Measurements from ENCODE around the gene TTL.

Gene TTL

DNA sequence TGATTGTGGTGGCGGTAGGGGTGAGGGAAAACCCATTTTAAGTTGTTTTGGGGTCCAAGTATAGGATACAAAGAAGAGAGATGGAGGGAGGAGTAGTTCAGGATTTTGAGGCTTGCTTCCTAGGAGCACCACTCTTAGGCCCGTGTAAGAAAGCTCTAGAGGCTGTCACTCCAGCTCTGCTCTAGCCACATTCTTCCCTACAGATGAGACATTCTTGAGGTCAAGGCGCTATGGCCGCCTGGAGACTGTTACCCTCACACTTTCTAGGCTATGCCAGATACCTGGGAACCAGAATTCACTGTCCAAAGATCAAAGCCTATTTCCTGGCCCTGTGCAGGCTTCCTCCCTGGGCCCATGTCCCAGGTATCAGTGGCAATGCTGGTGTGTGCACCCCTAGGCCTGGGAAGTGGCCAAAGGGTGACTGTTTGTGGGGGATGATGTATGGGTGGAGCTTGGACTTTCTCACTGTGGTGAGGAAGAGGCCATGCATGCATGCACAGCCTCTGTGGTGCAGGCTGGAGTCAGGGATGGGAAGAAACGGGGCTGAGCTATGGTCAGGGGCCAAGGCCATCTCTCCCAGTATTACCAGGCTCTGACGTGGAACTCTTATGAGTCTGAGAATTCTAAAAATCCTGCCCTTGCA, 7.0 kb upstream of the TTL start:
- Histone ChIP-seq H3K27me3 (ENCODE audit: control insufficient read depth in 2 of 2, insufficient read depth in 2 of 2, low read length in 2 of 2) (peaks cover 0 to 3% of the 10 kb centered on the region in 2 donors), H3K4me1 (ENCODE audit: control insufficient read depth in 2 of 2, insufficient read depth in 2 of 2, low read length in 2 of 2) (no peaks in the 10 kb centered on the region), H3K27ac (ENCODE audit: low read depth in 2 of 2, low read length in 2 of 2) (no peak overlapping the region), H3K9ac (ENCODE audit: low read depth in 1 of 2, low read length in 2 of 2) (no peak overlapping the region), H3K4me3 (ENCODE audit: low read length in 2 of 2) (no peak overlapping the region), H3K36me3 (ENCODE audit: control insufficient read depth in 2 of 2, insufficient read depth in 2 of 2, low read length in 2 of 2) (no peaks in the 10 kb centered on the region), H3K9me3 (ENCODE audit: control insufficient read depth in 2 of 2, low read length in 2 of 2) (no peaks in the 10 kb centered on the region)

DNA sequence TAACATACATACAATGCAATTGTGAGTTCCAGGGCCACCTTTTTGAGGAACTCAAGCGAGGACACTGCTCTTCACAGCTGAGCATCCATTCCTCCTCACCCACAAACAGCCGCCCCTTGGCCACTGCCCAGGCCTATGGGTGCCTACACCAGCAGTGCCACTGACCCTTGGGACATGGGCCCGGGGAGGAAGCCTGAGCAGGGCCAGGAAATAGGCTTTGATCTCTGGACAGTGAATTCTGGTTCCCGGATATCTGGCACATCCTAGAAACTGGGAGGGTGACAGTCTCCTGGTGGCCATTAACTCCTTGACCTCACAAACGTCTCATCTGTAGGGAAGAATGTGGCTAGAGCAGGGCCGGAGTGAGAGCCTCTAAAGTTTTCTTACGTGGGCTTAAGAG, 5.5 kb upstream of the TTL start:
- Histone ChIP-seq H3K9ac (ENCODE audit: low read depth in 1 of 2, low read length in 2 of 2) (no peak overlapping the region), H3K4me1 (ENCODE audit: control insufficient read depth in 2 of 2, insufficient read depth in 2 of 2, low read length in 2 of 2) (peaks cover 3 to 5% of the 10 kb centered on the region in 2 donors), H3K27me3 (ENCODE audit: control insufficient read depth in 2 of 2, insufficient read depth in 2 of 2, low read length in 2 of 2) (peaks cover 0 to 3% of the 10 kb centered on the region in 2 donors), H3K27ac (ENCODE audit: low read depth in 2 of 2, low read length in 2 of 2) (no peak overlapping the region), H3K9me3 (ENCODE audit: control insufficient read depth in 2 of 2, low read length in 2 of 2) (no peaks in the 10 kb centered on the region), H3K4me3 (ENCODE audit: low read length in 2 of 2) (no peak overlapping the region), H3K36me3 (ENCODE audit: control insufficient read depth in 2 of 2, insufficient read depth in 2 of 2, low read length in 2 of 2) (no peaks in the 10 kb centered on the region)

DNA sequence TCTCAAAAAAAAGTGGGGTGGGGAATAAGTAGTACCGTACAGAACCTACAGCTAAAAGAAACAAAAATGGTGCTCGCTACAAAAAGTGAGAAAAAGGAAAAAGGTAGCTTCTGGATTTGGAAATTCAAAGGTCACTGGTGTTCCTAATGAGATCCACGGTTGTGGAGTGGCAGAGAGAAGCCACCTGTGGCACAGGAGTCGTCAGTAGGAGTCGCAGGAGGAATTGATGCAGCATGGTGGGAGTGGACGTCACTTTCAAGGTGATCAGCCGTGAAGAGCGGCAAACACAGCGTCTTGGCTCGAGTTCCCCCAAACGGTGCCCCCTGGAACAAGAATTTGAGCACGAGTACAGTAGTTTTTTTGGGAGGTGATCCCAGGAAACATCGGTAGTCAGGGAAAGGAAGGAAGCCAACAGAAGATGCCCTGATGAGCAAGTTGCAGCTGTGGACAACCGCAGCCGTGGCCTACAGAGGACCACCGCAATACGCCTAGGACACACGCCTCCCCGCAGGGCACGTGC, 1.4 kb upstream of the TTL start:
- Histone ChIP-seq H3K9ac (ENCODE audit: low read depth in 1 of 2, low read length in 2 of 2) (peak overlapping the region in 1 of 2 donors; percentile 61), H3K27ac (ENCODE audit: low read depth in 2 of 2, low read length in 2 of 2) (peak overlapping the region in 1 of 2 donors; percentile 87)

DNA sequence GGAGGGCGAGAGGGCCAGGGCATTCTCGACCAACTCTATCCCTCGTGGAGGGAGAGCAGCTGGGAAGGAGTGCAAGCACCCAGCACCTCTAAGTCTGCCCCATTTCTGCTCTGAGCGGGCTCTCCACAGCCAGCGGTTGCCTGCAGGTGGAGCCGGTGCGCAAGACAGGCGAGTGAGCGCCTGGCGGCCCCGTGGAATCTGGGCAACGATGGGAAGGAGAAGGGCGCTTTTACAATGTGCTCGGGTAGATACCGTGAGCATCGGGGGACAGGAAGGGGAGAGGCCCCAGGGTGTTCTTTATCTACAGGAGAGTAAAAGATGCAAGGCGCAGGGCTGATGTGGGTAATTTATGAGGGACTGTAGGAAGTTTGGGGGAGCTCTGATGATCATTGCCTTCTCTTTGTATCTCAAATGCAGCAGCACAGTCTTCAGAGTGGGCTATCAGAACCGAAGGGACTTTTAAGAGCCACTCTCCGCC, 867 bp upstream of the TTL start:
- H3K4me3 ChIP-seq (ENCODE audit: low read length in 2 of 2) = peak overlapping the region; percentile 72 to 86
- no peaks in the 10 kb centered on the region for H3K9me3 ChIP-seq (ENCODE audit: control insufficient read depth in 2 of 2, low read length in 2 of 2)
- H3K27me3 ChIP-seq (ENCODE audit: control insufficient read depth in 2 of 2, insufficient read depth in 2 of 2, low read length in 2 of 2) = peaks cover 0 to 3% of the 10 kb centered on the region in 2 donors
- peaks cover 12 to 13% of the 10 kb centered on the region in 2 donors for H3K4me1 ChIP-seq (ENCODE audit: control insufficient read depth in 2 of 2, insufficient read depth in 2 of 2, low read length in 2 of 2)
- H3K27ac ChIP-seq (ENCODE audit: low read depth in 2 of 2, low read length in 2 of 2) = peak overlapping the region; percentile 78 to 87
- no peaks in the 10 kb centered on the region for H3K36me3 ChIP-seq (ENCODE audit: control insufficient read depth in 2 of 2, insufficient read depth in 2 of 2, low read length in 2 of 2)
- peak overlapping the region; percentile 61 to 76 for H3K9ac ChIP-seq (ENCODE audit: low read depth in 1 of 2, low read length in 2 of 2)

More for the DNA sequence above, 1.4 kb upstream of the TTL start:
- H3K4me3 ChIP-seq (ENCODE audit: low read length in 2 of 2) = peak overlapping the region; percentile 72 to 86
- H3K36me3 ChIP-seq (ENCODE audit: control insufficient read depth in 2 of 2, insufficient read depth in 2 of 2, low read length in 2 of 2) = no peaks in the 10 kb centered on the region
- H3K9me3 ChIP-seq (ENCODE audit: control insufficient read depth in 2 of 2, low read length in 2 of 2) = no peaks in the 10 kb centered on the region
- peaks cover 12 to 13% of the 10 kb centered on the region in 2 donors for H3K4me1 ChIP-seq (ENCODE audit: control insufficient read depth in 2 of 2, insufficient read depth in 2 of 2, low read length in 2 of 2)
- peaks cover 0 to 3% of the 10 kb centered on the region in 2 donors for H3K27me3 ChIP-seq (ENCODE audit: control insufficient read depth in 2 of 2, insufficient read depth in 2 of 2, low read length in 2 of 2)

DNA sequence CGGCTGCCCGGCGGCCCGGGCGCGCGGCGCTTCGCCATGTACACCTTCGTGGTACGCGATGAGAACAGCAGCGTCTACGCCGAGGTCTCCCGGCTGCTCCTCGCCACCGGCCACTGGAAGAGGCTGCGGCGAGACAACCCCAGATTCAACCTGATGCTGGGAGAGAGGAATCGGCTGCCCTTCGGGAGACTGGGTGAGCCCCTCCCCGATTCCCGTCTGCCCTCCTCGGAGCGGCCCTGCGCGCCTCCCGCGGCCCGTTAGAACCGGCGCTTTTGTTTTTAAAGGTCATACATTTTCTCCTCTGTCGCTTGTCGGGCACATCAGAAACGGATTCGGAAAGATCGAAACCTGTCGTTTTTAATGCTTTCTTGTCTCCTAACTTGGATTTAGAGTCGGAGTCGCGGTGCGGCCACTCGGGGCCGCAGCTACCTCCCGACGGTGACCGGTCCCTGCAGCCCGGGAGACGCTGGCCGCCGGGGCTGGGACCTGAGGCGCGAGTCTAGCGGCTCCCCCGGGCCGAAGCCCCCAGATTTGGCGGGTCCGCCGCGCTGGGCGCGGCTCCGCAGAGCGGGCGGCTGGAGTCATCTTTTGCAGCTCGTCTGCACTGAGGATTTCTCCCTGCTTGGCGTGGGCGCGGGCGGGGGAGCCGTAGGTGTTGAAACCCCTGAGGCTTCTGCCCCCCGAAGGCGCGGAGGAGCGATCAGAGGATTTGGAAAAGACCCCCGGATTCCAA, 519 bp downstream of the TTL start:
- peaks cover 0 to 3% of the 10 kb centered on the region in 2 donors for H3K27me3 ChIP-seq (ENCODE audit: control insufficient read depth in 2 of 2, insufficient read depth in 2 of 2, low read length in 2 of 2)
- no peaks in the 10 kb centered on the region for H3K9me3 ChIP-seq (ENCODE audit: control insufficient read depth in 2 of 2, low read length in 2 of 2)
- H3K4me3 ChIP-seq (ENCODE audit: low read length in 2 of 2) = peak overlapping the region; percentile 84 to 87
- H3K9ac ChIP-seq (ENCODE audit: low read depth in 1 of 2, low read length in 2 of 2) = peak overlapping the region; percentile 76 to 80
- H3K4me1 ChIP-seq (ENCODE audit: control insufficient read depth in 2 of 2, insufficient read depth in 2 of 2, low read length in 2 of 2) = peaks cover 12 to 13% of the 10 kb centered on the region in 2 donors
- no peaks in the 10 kb centered on the region for H3K36me3 ChIP-seq (ENCODE audit: control insufficient read depth in 2 of 2, insufficient read depth in 2 of 2, low read length in 2 of 2)
- peak overlapping the region; percentile 67 to 76 for H3K27ac ChIP-seq (ENCODE audit: low read depth in 2 of 2, low read length in 2 of 2)

- Histone ChIP-seq H3K27ac (ENCODE audit: low read depth in 2 of 2, low read length in 2 of 2) (peak overlapping the region in 1 of 2 donors; percentile 76), H3K36me3 (ENCODE audit: control insufficient read depth in 2 of 2, insufficient read depth in 2 of 2, low read length in 2 of 2) (no peaks in the 10 kb centered on the region), H3K9me3 (ENCODE audit: control insufficient read depth in 2 of 2, low read length in 2 of 2) (no peaks in the 10 kb centered on the region), H3K9ac (ENCODE audit: low read depth in 1 of 2, low read length in 2 of 2) (peak overlapping the region; percentile 76 to 80), H3K4me1 (ENCODE audit: control insufficient read depth in 2 of 2, insufficient read depth in 2 of 2, low read length in 2 of 2) (peaks cover 12 to 13% of the 10 kb centered on the region in 2 donors), H3K4me3 (ENCODE audit: low read length in 2 of 2) (peak overlapping the region; percentile 84 to 87), H3K27me3 (ENCODE audit: control insufficient read depth in 2 of 2, insufficient read depth in 2 of 2, low read length in 2 of 2) (peaks cover 0 to 3% of the 10 kb centered on the region in 2 donors)
Observed at GRCh38 chr2:112483042-112483473, 1.1 kb downstream of the TTL start.

DNA sequence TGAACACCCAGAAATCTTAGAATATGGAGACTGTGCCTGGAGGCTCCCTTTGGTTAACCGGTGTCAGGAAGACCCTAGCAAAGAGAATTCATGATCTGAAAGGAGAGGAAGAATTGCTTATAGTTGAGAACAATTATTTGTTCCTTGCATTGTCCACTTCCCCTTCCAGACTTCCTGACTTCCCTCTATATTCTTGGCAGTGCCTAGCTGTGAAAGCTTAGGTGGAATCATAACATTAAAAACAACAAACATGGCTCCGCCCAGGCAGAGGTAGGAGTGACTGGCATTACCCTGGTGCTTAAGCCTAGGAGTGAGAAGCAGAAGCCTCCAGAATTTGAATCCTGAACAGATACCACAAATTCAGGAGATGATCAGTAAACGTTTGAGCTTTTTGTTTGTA, 1.9 kb downstream of the TTL start:
- no peak overlapping the region for H3K27ac ChIP-seq (ENCODE audit: low read depth in 2 of 2, low read length in 2 of 2)
- peak overlapping the region in 1 of 2 donors; percentile 87 for H3K4me3 ChIP-seq (ENCODE audit: low read length in 2 of 2)
- peaks cover 0 to 3% of the 10 kb centered on the region in 2 donors for H3K27me3 ChIP-seq (ENCODE audit: control insufficient read depth in 2 of 2, insufficient read depth in 2 of 2, low read length in 2 of 2)
- H3K4me1 ChIP-seq (ENCODE audit: control insufficient read depth in 2 of 2, insufficient read depth in 2 of 2, low read length in 2 of 2) = peaks cover 12 to 13% of the 10 kb centered on the region in 2 donors
- H3K9ac ChIP-seq (ENCODE audit: low read depth in 1 of 2, low read length in 2 of 2) = no peak overlapping the region
- no peaks in the 10 kb centered on the region for H3K9me3 ChIP-seq (ENCODE audit: control insufficient read depth in 2 of 2, low read length in 2 of 2)
- H3K36me3 ChIP-seq (ENCODE audit: control insufficient read depth in 2 of 2, insufficient read depth in 2 of 2, low read length in 2 of 2) = no peaks in the 10 kb centered on the region

- Histone ChIP-seq H3K4me3 (ENCODE audit: low read length in 2 of 2) (no peak overlapping the region), H3K9ac (ENCODE audit: low read depth in 1 of 2, low read length in 2 of 2) (no peak overlapping the region), H3K36me3 (ENCODE audit: control insufficient read depth in 2 of 2, insufficient read depth in 2 of 2, low read length in 2 of 2) (no peaks in the 10 kb centered on the region), H3K4me1 (ENCODE audit: control insufficient read depth in 2 of 2, insufficient read depth in 2 of 2, low read length in 2 of 2) (peaks cover 9% of the 10 kb centered on the region in 2 donors), H3K9me3 (ENCODE audit: control insufficient read depth in 2 of 2, low read length in 2 of 2) (no peaks in the 10 kb centered on the region), H3K27ac (ENCODE audit: low read depth in 2 of 2, low read length in 2 of 2) (no peak overlapping the region), H3K27me3 (ENCODE audit: control insufficient read depth in 2 of 2, insufficient read depth in 2 of 2, low read length in 2 of 2) (no peaks in the 10 kb centered on the region)
Observed at GRCh38 chr2:112485849-112486248, 3.9 kb downstream of the TTL start.

DNA sequence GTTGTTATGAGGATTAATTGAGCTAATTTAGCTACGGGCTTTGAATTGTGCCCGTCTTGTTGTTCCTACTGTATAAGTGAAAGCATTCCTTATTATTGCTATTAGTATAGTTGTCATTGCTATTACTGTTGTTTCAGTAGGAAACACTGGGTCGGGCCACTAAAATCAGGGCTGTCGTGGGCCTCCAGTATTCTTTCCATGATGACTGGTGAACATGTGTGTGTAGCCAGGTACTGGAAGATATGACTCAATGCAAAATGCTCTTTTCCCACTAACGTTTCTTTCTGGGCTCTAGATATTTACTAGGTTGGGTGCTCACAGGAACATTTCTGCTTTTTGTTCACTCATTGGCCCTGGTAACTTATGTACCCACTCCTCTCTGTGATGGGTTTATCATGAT, 4.9 kb downstream of the TTL start:
- Histone ChIP-seq H3K9me3 (ENCODE audit: control insufficient read depth in 2 of 2, low read length in 2 of 2) (no peaks in the 10 kb centered on the region), H3K27ac (ENCODE audit: low read depth in 2 of 2, low read length in 2 of 2) (no peak overlapping the region), H3K9ac (ENCODE audit: low read depth in 1 of 2, low read length in 2 of 2) (no peak overlapping the region), H3K4me3 (ENCODE audit: low read length in 2 of 2) (no peak overlapping the region), H3K4me1 (ENCODE audit: control insufficient read depth in 2 of 2, insufficient read depth in 2 of 2, low read length in 2 of 2) (peaks cover 8 to 9% of the 10 kb centered on the region in 2 donors), H3K27me3 (ENCODE audit: control insufficient read depth in 2 of 2, insufficient read depth in 2 of 2, low read length in 2 of 2) (no peaks in the 10 kb centered on the region), H3K36me3 (ENCODE audit: control insufficient read depth in 2 of 2, insufficient read depth in 2 of 2, low read length in 2 of 2) (no peaks in the 10 kb centered on the region)

DNA sequence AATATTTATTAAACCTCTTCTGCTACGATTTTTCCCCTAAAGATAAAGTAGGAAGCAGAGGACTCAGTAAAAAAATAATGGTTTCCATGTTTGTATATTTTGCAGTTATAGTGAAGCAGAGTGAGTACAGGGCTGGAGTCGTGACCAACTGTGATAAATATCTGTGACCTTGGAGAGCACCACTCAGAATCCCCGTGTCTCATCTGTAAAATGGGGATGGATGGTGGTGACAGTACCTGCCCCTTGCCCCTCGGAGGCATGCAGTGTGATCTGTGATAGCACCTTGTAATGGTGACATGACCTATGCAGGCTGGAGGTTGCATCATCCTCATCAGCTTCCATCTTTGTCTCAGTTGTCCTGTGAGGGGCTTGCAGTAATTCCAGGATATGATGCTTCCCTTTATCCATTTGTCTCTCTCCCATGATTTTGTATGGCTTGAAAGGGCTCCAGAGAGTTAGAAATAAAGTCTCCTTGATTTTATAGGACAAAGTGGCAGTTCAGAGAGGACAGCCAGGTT, 5.5 kb downstream of the TTL start:
- Histone ChIP-seq H3K27ac (ENCODE audit: low read depth in 2 of 2, low read length in 2 of 2) (no peak overlapping the region), H3K9me3 (ENCODE audit: control insufficient read depth in 2 of 2, low read length in 2 of 2) (no peaks in the 10 kb centered on the region), H3K4me1 (ENCODE audit: control insufficient read depth in 2 of 2, insufficient read depth in 2 of 2, low read length in 2 of 2) (peaks cover 8 to 9% of the 10 kb centered on the region in 2 donors)

More for the DNA sequence above, 5.5 kb downstream of the TTL start:
- H3K9ac ChIP-seq (ENCODE audit: low read depth in 1 of 2, low read length in 2 of 2) = no peak overlapping the region
- no peak overlapping the region for H3K4me3 ChIP-seq (ENCODE audit: low read length in 2 of 2)
- no peaks in the 10 kb centered on the region for H3K36me3 ChIP-seq (ENCODE audit: control insufficient read depth in 2 of 2, insufficient read depth in 2 of 2, low read length in 2 of 2)
- no peaks in the 10 kb centered on the region for H3K27me3 ChIP-seq (ENCODE audit: control insufficient read depth in 2 of 2, insufficient read depth in 2 of 2, low read length in 2 of 2)

Data from mucosa of rectum (tissue), 2 donors.